SK-N-SH (cell line): ENCODE data around the gene LTB4R. TPM values are rescaled to one million over a fixed set of nuclear protein-coding genes. Genes with fewer than 3 reads are reported as not detected.

Experiments used
- EZH2phosphoT487 ChIP-seq: fragments of 200-600 bp; sonication (generic); IDR thresholded peaks from 2 replicates; pipeline ENCODE4 v1.6.1; 2017; ENCODE audit warnings: low read depth, mixed run types, mild to moderate bottlenecking, antibody characterized with exemption, moderate library complexity, borderline replicate concordance
- GATA2 ChIP-seq: sonication (generic); formaldehyde crosslinking; IDR thresholded peaks from 2 replicates; pipeline ENCODE4 v1.5.0; 2020; ENCODE audit warnings: mild to moderate bottlenecking, missing genetic modification reagents
- JUND ChIP-seq: IDR thresholded peaks from 2 replicates; pipeline ENCODE4 v1.4.0; 2012
- NRF1 ChIP-seq: IDR thresholded peaks from 2 replicates; pipeline ENCODE4 v1.6.1; 2012; ENCODE audit warnings: low read depth, mild to moderate bottlenecking, low read length
- POLR2AphosphoS5 ChIP-seq: IDR thresholded peaks from 2 replicates; pipeline ENCODE4 v1.6.1; 2012; ENCODE audit warnings: low read depth, low read length
- RAD21 ChIP-seq: IDR thresholded peaks from 2 replicates; pipeline ENCODE4 v1.6.1; 2012; ENCODE audit warnings: mild to moderate bottlenecking, low read length
- RFX5 ChIP-seq: IDR thresholded peaks from 2 replicates; pipeline ENCODE4 v1.6.1; 2012; ENCODE audit warnings: mild to moderate bottlenecking, improper control_type of control experiment, low read length
- SIN3A ChIP-seq: IDR thresholded peaks from 2 replicates; pipeline ENCODE4 v1.6.1; 2012; ENCODE audit warnings: low read depth, mild to moderate bottlenecking, low read length, moderate library complexity, borderline replicate concordance
- polyA plus RNA-seq, 3 experiments: library from polyadenylated mRNA; depleted of rRNA; stranded (reverse); fragments of >200 nt; gene quantifications; 2 replicates each; pipeline ENCODE4 v1.2.3, GENCODE V29; 2012
- TF ChIP-seq, protein P1 (sequence below): fragments of 200-600 bp; sonication (generic); IDR thresholded peaks from 2 replicates; pipeline ENCODE4 v1.6.1; 2017; ENCODE audit warnings: antibody characterized with exemption, mild to moderate bottlenecking, moderate library complexity
- TF ChIP-seq, protein P2 (sequence below): IDR thresholded peaks from 2 replicates; pipeline ENCODE4 v1.6.1; 2012; ENCODE audit warnings: mild to moderate bottlenecking, low read depth, low read length, moderate library complexity
- TF ChIP-seq, protein P3 (sequence below): IDR thresholded peaks from 2 replicates; pipeline ENCODE4 v1.4.0; 2012; ENCODE audit warnings: low read depth, borderline replicate concordance
- TF ChIP-seq, protein P4 (sequence below): IDR thresholded peaks from 2 replicates; pipeline ENCODE4 v1.4.0; 2012; ENCODE audit warnings: low read depth
- TF ChIP-seq, protein P5 (sequence below): fragments of 150-350 bp; IDR thresholded peaks from 2 replicates; pipeline ENCODE4 v1.6.1; 2017; ENCODE audit warnings: antibody characterized with exemption, low read length, low read depth, borderline replicate concordance

Gene LTB4R
- polyA plus RNA-seq, 1 of the 3 experiments (the other 2 are of a cell fraction), result 11.9 TPM

DNA sequence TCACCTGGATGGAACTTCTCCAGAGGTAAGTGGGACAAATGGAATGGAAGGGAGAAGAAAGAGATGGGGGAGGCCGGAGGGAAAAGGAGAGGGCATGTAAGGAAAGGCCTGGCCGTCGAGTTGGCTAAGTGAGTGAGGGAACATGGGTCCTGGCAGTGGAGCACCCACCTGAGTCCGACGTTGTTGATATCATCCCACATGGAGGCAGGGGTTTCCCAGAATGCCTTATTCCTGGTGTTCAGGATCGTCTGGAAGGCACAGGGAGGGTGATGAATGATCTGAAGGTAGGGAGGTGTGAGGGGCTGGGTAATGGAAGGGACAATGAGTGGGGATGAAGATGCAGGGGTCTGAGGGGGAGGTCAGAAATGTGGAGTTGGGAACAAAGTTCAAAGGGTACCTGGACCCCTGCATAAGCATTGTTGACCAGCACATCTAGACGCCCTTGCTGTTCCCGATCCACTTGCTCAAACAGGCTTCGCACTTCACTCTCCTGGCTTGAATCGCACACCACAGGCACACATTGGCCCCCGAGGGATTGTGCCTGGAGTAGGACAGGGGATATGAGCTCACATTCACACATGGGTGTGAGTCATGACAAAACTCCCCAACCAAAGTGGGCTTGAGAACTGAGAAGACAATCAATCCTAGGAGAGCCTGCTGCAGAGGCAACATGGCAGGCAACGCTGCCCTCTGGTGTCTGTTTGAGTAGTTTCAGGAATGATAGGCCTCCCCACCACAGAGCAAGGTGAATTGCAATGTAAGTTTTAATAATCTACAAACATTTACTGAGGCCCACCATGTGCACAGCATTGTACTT is 14.8 kb upstream of the LTB4R start (continued):
- TF ChIP-seq, protein P1, sequence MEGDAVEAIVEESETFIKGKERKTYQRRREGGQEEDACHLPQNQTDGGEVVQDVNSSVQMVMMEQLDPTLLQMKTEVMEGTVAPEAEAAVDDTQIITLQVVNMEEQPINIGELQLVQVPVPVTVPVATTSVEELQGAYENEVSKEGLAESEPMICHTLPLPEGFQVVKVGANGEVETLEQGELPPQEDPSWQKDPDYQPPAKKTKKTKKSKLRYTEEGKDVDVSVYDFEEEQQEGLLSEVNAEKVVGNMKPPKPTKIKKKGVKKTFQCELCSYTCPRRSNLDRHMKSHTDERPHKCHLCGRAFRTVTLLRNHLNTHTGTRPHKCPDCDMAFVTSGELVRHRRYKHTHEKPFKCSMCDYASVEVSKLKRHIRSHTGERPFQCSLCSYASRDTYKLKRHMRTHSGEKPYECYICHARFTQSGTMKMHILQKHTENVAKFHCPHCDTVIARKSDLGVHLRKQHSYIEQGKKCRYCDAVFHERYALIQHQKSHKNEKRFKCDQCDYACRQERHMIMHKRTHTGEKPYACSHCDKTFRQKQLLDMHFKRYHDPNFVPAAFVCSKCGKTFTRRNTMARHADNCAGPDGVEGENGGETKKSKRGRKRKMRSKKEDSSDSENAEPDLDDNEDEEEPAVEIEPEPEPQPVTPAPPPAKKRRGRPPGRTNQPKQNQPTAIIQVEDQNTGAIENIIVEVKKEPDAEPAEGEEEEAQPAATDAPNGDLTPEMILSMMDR, result peak; percentile 82
- TF ChIP-seq GATA2 (CRISPR knock-in tag) (no peak), NRF1 (no peak), POLR2AphosphoS5 (no peak), JUND (no peak), SIN3A (no peak), EZH2phosphoT487 (no peak), RAD21 (peak; percentile 82), RFX5 (no peak)
- TF ChIP-seq, protein P2, sequence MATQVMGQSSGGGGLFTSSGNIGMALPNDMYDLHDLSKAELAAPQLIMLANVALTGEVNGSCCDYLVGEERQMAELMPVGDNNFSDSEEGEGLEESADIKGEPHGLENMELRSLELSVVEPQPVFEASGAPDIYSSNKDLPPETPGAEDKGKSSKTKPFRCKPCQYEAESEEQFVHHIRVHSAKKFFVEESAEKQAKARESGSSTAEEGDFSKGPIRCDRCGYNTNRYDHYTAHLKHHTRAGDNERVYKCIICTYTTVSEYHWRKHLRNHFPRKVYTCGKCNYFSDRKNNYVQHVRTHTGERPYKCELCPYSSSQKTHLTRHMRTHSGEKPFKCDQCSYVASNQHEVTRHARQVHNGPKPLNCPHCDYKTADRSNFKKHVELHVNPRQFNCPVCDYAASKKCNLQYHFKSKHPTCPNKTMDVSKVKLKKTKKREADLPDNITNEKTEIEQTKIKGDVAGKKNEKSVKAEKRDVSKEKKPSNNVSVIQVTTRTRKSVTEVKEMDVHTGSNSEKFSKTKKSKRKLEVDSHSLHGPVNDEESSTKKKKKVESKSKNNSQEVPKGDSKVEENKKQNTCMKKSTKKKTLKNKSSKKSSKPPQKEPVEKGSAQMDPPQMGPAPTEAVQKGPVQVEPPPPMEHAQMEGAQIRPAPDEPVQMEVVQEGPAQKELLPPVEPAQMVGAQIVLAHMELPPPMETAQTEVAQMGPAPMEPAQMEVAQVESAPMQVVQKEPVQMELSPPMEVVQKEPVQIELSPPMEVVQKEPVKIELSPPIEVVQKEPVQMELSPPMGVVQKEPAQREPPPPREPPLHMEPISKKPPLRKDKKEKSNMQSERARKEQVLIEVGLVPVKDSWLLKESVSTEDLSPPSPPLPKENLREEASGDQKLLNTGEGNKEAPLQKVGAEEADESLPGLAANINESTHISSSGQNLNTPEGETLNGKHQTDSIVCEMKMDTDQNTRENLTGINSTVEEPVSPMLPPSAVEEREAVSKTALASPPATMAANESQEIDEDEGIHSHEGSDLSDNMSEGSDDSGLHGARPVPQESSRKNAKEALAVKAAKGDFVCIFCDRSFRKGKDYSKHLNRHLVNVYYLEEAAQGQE, result no peak
- TF ChIP-seq, protein P3, sequence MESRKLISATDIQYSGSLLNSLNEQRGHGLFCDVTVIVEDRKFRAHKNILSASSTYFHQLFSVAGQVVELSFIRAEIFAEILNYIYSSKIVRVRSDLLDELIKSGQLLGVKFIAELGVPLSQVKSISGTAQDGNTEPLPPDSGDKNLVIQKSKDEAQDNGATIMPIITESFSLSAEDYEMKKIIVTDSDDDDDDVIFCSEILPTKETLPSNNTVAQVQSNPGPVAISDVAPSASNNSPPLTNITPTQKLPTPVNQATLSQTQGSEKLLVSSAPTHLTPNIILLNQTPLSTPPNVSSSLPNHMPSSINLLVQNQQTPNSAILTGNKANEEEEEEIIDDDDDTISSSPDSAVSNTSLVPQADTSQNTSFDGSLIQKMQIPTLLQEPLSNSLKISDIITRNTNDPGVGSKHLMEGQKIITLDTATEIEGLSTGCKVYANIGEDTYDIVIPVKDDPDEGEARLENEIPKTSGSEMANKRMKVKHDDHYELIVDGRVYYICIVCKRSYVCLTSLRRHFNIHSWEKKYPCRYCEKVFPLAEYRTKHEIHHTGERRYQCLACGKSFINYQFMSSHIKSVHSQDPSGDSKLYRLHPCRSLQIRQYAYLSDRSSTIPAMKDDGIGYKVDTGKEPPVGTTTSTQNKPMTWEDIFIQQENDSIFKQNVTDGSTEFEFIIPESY, result no peak
- TF ChIP-seq, protein P4, sequence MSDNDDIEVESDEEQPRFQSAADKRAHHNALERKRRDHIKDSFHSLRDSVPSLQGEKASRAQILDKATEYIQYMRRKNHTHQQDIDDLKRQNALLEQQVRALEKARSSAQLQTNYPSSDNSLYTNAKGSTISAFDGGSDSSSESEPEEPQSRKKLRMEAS, result 0 out of 2 replicates have a peak, but pooled peaks have one; percentile 20
- TF ChIP-seq, protein P5, sequence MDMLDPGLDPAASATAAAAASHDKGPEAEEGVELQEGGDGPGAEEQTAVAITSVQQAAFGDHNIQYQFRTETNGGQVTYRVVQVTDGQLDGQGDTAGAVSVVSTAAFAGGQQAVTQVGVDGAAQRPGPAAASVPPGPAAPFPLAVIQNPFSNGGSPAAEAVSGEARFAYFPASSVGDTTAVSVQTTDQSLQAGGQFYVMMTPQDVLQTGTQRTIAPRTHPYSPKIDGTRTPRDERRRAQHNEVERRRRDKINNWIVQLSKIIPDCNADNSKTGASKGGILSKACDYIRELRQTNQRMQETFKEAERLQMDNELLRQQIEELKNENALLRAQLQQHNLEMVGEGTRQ, result no peak
